ENCODE measurements around the gene SLC35G3.
"Not testable (repeated sequence)": the region's sequence is repeated elsewhere in the genome, so short reads cannot be mapped to it uniquely, and the experiment has no call there.

Gene SLC35G3

DNA sequence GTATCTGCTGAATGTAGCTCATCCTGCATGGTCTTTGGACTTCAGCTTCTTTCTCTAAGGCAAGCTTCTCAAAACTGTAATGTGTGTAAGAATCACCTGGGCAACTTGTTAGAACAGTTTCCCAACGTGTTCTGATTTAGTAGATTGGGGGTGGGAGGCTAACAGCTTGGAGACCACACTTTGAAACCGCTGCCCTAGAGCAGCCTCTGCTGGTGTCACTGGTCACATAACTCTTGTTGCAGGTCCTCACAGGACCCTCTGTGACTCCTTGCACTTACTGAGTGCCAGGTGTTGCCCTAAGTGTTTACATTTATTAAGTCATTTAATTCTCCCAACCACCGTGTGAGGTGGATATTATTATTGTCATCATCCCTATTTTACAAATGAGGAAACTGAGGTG lies 9.9 kb downstream of the SLC35G3 start:
- peaks cover 76% of the 10 kb centered on the region for H3K4me1 Mint-ChIP-seq
- H3K9me3 Mint-ChIP-seq = peaks cover 0 to 2% of the 10 kb centered on the region in 2 donors
- H3K4me3 Mint-ChIP-seq = no peak overlapping the region
- H3K27me3 Mint-ChIP-seq = no peaks in the 10 kb centered on the region
- DNase-seq (no peak), ATAC-seq (no peak)
- no peak overlapping the region for H3K27ac Mint-ChIP-seq

DNA sequence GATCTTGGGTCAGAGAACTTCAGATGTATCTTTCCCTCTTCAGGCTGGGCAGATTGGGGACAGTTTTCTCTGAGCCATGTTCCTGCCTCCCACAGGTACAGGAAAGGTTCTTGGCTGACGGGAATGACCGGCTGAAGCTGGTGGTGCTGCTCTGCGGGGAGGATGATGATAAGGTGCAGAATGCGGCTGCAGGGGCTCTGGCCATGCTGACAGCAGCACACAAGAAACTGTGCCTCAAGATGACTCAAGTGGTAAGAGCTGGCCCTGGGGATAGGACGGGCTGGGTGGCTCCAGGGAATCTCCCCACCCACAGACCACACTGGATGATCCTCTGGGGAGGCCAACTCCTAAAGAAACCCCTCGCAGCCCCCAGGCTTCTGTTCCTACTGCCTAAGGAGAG lies 10.9 kb downstream of the SLC35G3 start:
- H3K27ac Mint-ChIP-seq = no peak overlapping the region
- DNase-seq (peak in 1 of 2 donors; percentile 33), ATAC-seq (peak; percentile 41)
- peaks cover 71% of the 10 kb centered on the region for H3K4me1 Mint-ChIP-seq
- no peaks in the 10 kb centered on the region for H3K27me3 Mint-ChIP-seq
- H3K4me3 Mint-ChIP-seq = no peak overlapping the region
- peaks cover 0 to 9% of the 10 kb centered on the region in 2 donors for H3K9me3 Mint-ChIP-seq

GRCh38 chr17:35179379-35179778 lies 14.8 kb downstream of the SLC35G3 start:
- H3K9me3 Mint-ChIP-seq, DNase-seq, H3K27ac Mint-ChIP-seq: not testable (repeated sequence)

GRCh38 chr17:35176897-35177296 lies 17.3 kb downstream of the SLC35G3 start:
- Mint-ChIP-seq H3K4me1 (peaks cover 68% of the 10 kb centered on the region), H3K9me3 (peaks cover 0 to 9% of the 10 kb centered on the region in 2 donors), H3K4me3 (no peak overlapping the region), H3K27me3 (no peaks in the 10 kb centered on the region), H3K27ac (peak overlapping the region in 1 of 2 donors; percentile 93)
- DNase-seq (no peak), ATAC-seq (no peak)

More at GRCh38 chr17:35179379-35179778, 14.8 kb downstream of the SLC35G3 start:
- not testable (repeated sequence) for H3K27me3 Mint-ChIP-seq, H3K4me3 Mint-ChIP-seq, ATAC-seq
- peaks cover 71% of the 10 kb centered on the region for H3K4me1 Mint-ChIP-seq

DNA sequence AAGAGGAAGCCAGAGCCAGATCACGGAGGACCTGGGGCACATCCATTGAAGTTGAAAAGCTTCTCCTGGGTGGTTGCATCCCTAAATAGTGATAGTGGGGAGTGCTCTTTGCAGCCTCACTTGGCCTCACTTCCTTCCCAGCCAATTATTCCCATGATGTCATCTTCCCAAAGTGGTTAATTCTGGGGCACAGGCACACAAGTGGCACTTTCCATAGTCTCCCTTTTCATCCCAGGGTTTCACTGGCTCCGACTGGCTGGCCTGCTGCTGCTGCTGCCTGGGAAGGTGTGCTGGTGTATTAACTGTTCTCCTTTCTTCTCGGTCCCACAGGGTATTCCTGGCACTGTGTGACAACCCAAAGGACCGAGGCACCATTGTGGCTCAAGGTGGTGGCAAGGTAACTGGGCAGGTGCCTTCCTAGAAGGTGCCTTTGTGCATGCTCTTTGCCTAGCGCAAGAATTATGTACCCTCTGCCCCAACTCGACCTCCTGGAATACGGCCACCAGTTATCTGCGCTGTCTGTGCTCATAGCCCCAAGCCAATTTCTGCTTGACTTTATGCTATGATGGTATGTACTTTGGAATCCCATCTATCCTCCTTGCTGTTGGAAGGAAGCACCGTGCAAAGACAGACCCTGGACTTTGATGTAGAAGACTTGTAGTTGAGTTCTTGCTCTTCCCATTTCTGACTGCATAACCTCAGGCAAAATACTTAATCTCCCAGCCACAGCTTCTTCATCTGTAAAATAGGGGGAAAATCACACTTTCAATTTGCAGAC lies 18.4 kb downstream of the SLC35G3 start:
- Mint-ChIP-seq H3K4me1 (peaks cover 76% of the 10 kb centered on the region), H3K27ac (no peak overlapping the region)

GRCh38 chr17:35174835-35175334 lies 19.3 kb downstream of the SLC35G3 start:
- Mint-ChIP-seq H3K4me3 (no peak overlapping the region), H3K27me3 (no peaks in the 10 kb centered on the region), H3K9me3 (peaks cover 0 to 9% of the 10 kb centered on the region in 2 donors), H3K4me1 (peaks cover 69% of the 10 kb centered on the region), H3K27ac (no peak overlapping the region)
- DNase-seq = no peak
- ATAC-seq = no peak

More for the DNA sequence above, 18.4 kb downstream of the SLC35G3 start:
- no peak for ATAC-seq
- H3K27me3 Mint-ChIP-seq = no peaks in the 10 kb centered on the region
- DNase-seq = no peak
- peaks cover 0 to 9% of the 10 kb centered on the region in 2 donors for H3K9me3 Mint-ChIP-seq
- no peak overlapping the region for H3K4me3 Mint-ChIP-seq

DNA sequence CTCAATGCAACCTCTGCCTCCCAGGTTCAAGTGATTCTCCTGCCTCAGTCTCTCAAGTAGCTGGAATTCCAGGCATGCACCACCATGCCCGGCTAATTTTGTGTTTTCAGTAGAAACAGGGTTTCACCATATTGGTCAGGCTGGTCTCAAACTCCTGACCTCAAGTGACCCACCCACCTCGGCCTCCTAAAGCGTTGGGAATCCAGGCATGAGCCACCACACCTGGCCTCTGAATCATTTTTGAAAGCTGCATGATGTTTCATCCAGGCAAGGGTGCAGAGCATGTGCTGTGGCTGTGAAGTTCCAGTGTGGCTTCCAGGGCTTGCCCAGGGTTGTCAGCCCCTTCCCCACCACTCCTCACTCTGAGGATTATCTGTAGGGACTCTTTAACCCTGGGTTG lies 21.9 kb downstream of the SLC35G3 start:
- not testable (repeated sequence) for H3K9me3 Mint-ChIP-seq, ATAC-seq, DNase-seq, H3K4me3 Mint-ChIP-seq, H3K27me3 Mint-ChIP-seq
- H3K4me1 Mint-ChIP-seq = peaks cover 68% of the 10 kb centered on the region
- H3K27ac Mint-ChIP-seq = peak overlapping the region in 1 of 2 donors; percentile 57

- peak overlapping the region; percentile 44 to 74 for H3K27ac Mint-ChIP-seq
- ATAC-seq (no peak), DNase-seq (no peak)
- H3K27me3 Mint-ChIP-seq = no peaks in the 10 kb centered on the region
- peaks cover 64% of the 10 kb centered on the region for H3K4me1 Mint-ChIP-seq
- peak overlapping the region in 1 of 2 donors; percentile 17 for H3K4me3 Mint-ChIP-seq
- no peaks in the 10 kb centered on the region for H3K9me3 Mint-ChIP-seq
Measured at GRCh38 chr17:35171834-35172233, 22.4 kb downstream of the SLC35G3 start.

GRCh38 chr17:35170968-35171771 lies 23.0 kb downstream of the SLC35G3 start:
- DNase-seq (peak; percentile 36 to 38), ATAC-seq (peak; percentile 88)
- H3K4me3 Mint-ChIP-seq = peak overlapping the region in 1 of 2 donors; percentile 17
- peaks cover 57% of the 10 kb centered on the region for H3K4me1 Mint-ChIP-seq
- no peaks in the 10 kb centered on the region for H3K27me3 Mint-ChIP-seq
- no peaks in the 10 kb centered on the region for H3K9me3 Mint-ChIP-seq
- peak overlapping the region; percentile 44 to 74 for H3K27ac Mint-ChIP-seq

- DNase-seq (no peak), ATAC-seq (no peak)
- Mint-ChIP-seq H3K9me3 (no peaks in the 10 kb centered on the region), H3K4me3 (no peak overlapping the region), H3K4me1 (peaks cover 51% of the 10 kb centered on the region), H3K27me3 (no peaks in the 10 kb centered on the region), H3K27ac (no peak overlapping the region)
Measured at GRCh38 chr17:35169835-35170363, 24.3 kb downstream of the SLC35G3 start.

GRCh38 chr17:35167666-35168065 lies 26.5 kb downstream of the SLC35G3 start:
- ATAC-seq = no peak
- Mint-ChIP-seq H3K27ac (no peak overlapping the region), H3K9me3 (no peaks in the 10 kb centered on the region), H3K4me3 (no peak overlapping the region), H3K4me1 (peaks cover 39% of the 10 kb centered on the region), H3K27me3 (no peaks in the 10 kb centered on the region)
- no peak for DNase-seq

- Mint-ChIP-seq H3K4me3 (no peak overlapping the region), H3K4me1 (peaks cover 37% of the 10 kb centered on the region), H3K27ac (no peak overlapping the region), H3K27me3 (no peaks in the 10 kb centered on the region), H3K9me3 (no peaks in the 10 kb centered on the region)
- DNase-seq (no peak), ATAC-seq (no peak)
Measured at GRCh38 chr17:35167046-35167445, 27.1 kb downstream of the SLC35G3 start.

- no peak for ATAC-seq
- DNase-seq = no peak
- no peaks in the 10 kb centered on the region for H3K27me3 Mint-ChIP-seq
- peaks cover 38% of the 10 kb centered on the region for H3K4me1 Mint-ChIP-seq
- H3K27ac Mint-ChIP-seq = peak overlapping the region in 1 of 2 donors; percentile 48
- no peaks in the 10 kb centered on the region for H3K9me3 Mint-ChIP-seq
- H3K4me3 Mint-ChIP-seq = no peak overlapping the region
Measured at GRCh38 chr17:35166526-35166925, 27.7 kb downstream of the SLC35G3 start.

GRCh38 chr17:35164716-35165115 lies 29.5 kb downstream of the SLC35G3 start:
- Mint-ChIP-seq H3K4me3 (no peak overlapping the region), H3K9me3 (no peaks in the 10 kb centered on the region), H3K27ac (no peak overlapping the region), H3K27me3 (no peaks in the 10 kb centered on the region), H3K4me1 (peaks cover 51% of the 10 kb centered on the region)
- ATAC-seq (no peak), DNase-seq (no peak)

DNA sequence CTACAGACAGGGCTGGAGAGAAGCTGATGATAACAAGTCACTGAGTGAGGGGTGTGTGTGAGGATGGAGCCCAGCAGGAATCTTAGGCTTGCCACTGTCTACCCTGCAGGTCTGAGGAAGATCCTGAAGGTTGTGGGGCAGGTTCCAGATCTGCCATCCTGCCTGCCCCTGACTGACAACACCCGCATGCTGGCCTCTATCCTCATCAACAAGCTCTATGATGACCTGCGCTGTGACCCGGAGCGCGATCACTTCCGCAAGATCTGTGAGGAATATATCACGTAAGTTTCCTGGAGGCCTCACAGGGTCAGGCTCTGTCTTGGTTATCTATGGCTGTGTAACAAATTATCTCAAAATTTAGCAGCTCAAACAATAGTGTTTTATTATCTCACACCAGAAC lies 30.3 kb downstream of the SLC35G3 start:
- no peak for ATAC-seq
- H3K27me3 Mint-ChIP-seq = no peaks in the 10 kb centered on the region
- H3K4me1 Mint-ChIP-seq = peaks cover 58% of the 10 kb centered on the region
- DNase-seq = no peak
- no peak overlapping the region for H3K27ac Mint-ChIP-seq
- H3K4me3 Mint-ChIP-seq = no peak overlapping the region
- H3K9me3 Mint-ChIP-seq = no peaks in the 10 kb centered on the region

GRCh38 chr17:35162755-35163154 lies 31.4 kb downstream of the SLC35G3 start:
- H3K4me3 Mint-ChIP-seq = no peak overlapping the region
- ATAC-seq = no peak
- H3K4me1 Mint-ChIP-seq = peaks cover 52% of the 10 kb centered on the region
- H3K9me3 Mint-ChIP-seq = no peaks in the 10 kb centered on the region
- H3K27me3 Mint-ChIP-seq = no peaks in the 10 kb centered on the region
- H3K27ac Mint-ChIP-seq = no peak overlapping the region
- DNase-seq = no peak

Data from stimulated activated naive CD8-positive, alpha-beta T cell treated with anti-CD3 and anti-CD28 coated beads, Interleukin-15, amount 100 ng/mL, for 72 hours (primary cell).